K562 (cell line): ENCODE results near the gene CKLF. TPM values are rescaled to one million over a fixed set of nuclear protein-coding genes. Genes with fewer than 3 reads are reported as not detected.

Experiments
- ARID1B ChIP-seq: fragments of 450-650 bp; IDR thresholded peaks from 2 replicates; pipeline ENCODE4 v1.6.1; 2016; ENCODE audit warnings: antibody characterized with exemption, mild to moderate bottlenecking, inconsistent platforms
- BCOR ChIP-seq: fragments of 450-650 bp; IDR thresholded peaks from 2 replicates; pipeline ENCODE4 v1.6.1; 2016
- CCNT2 ChIP-seq: IDR thresholded peaks from 2 replicates; pipeline ENCODE4 v1.6.1; 2011; ENCODE audit warnings: borderline replicate concordance, low read depth, mild to moderate bottlenecking, moderate library complexity, mixed read lengths, low read length; ENCODE audit not compliant: insufficient read length; ENCODE audit errors: extremely low read depth
- DMBX1 ChIP-seq: fragments of 250-450 bp; sonication (Bioruptor Pico); IDR thresholded peaks from 2 replicates; pipeline ENCODE4 v1.8.0; 2022; ENCODE audit warnings: inconsistent platforms, mild to moderate bottlenecking, moderate library complexity, borderline replicate concordance
- DNMT1 ChIP-seq: fragments of 450-650 bp; IDR thresholded peaks from 2 replicates; pipeline ENCODE4 v1.6.1; 2016; ENCODE audit warnings: antibody characterized with exemption, mild to moderate bottlenecking
- HDAC2 ChIP-seq: fragments of 450-650 bp; IDR thresholded peaks from 2 replicates; pipeline ENCODE4 v1.6.1; 2016; ENCODE audit warnings: mild to moderate bottlenecking
- HDAC3 ChIP-seq: fragments of 450-650 bp; IDR thresholded peaks from 2 replicates; pipeline ENCODE4 v1.6.1; 2018; ENCODE audit warnings: borderline replicate concordance, mild to moderate bottlenecking, moderate library complexity; ENCODE audit not compliant: partially characterized antibody
- KLF16 ChIP-seq: IDR thresholded peaks from 2 replicates; pipeline ENCODE4 v1.6.1; 2016; ENCODE audit warnings: antibody characterized with exemption
- MTA2 ChIP-seq: fragments of 450-650 bp; IDR thresholded peaks from 2 replicates; pipeline ENCODE4 v1.6.1; 2016; ENCODE audit warnings: low read depth
- MYNN ChIP-seq, 2 experiments: sonication (generic); formaldehyde crosslinking in 1 of 2; IDR thresholded peaks; 2 replicates each; pipeline versions ENCODE4 v1.5.0 to v1.6.1; 2016 to 2020; ENCODE audit warnings: antibody characterized with exemption in 1 of 2, missing genetic modification reagents in 1 of 2
- NCOA1 ChIP-seq: fragments of 450-650 bp; IDR thresholded peaks from 2 replicates; pipeline ENCODE4 v1.6.1; 2016; ENCODE audit warnings: low read depth
- PHF8 ChIP-seq: fragments of 200-600 bp; sonication (generic); IDR thresholded peaks from 2 replicates; pipeline ENCODE4 v1.6.1; 2012; ENCODE audit warnings: mixed run types, mild to moderate bottlenecking, inconsistent platforms, low read length, moderate library complexity, borderline replicate concordance
- PML ChIP-seq: IDR thresholded peaks from 2 replicates; pipeline ENCODE4 v1.6.1; 2012; ENCODE audit warnings: low read length, inconsistent platforms
- SMAD4 ChIP-seq: fragments of 250-450 bp; sonication (Bioruptor Pico); conservative IDR thresholded peaks from 2 replicates; pipeline ENCODE4 v1.8.0; 2021; ENCODE audit warnings: inconsistent platforms, mild to moderate bottlenecking, moderate library complexity
- SOX6 ChIP-seq: fragments of 450-650 bp; IDR thresholded peaks from 2 replicates; pipeline ENCODE4 v1.6.1; 2014; ENCODE audit warnings: mild to moderate bottlenecking
- STAT5A ChIP-seq: IDR thresholded peaks from 2 replicates; pipeline ENCODE4 v1.6.1; 2012; ENCODE audit warnings: low read length, inconsistent platforms, borderline replicate concordance
- ZEB2 ChIP-seq: fragments of 450-650 bp; IDR thresholded peaks from 2 replicates; pipeline ENCODE4 v1.6.1; 2016
- ZNF280A ChIP-seq: fragments of 450-650 bp; IDR thresholded peaks from 2 replicates; pipeline ENCODE4 v1.6.1; 2018; ENCODE audit warnings: mild to moderate bottlenecking, low read depth; ENCODE audit not compliant: partially characterized antibody
- ZNF3 ChIP-seq: fragments of 250-450 bp; sonication (Bioruptor Pico); IDR thresholded peaks from 2 replicates; pipeline ENCODE4 v1.5.0; 2021; ENCODE audit warnings: mild to moderate bottlenecking, moderate library complexity
- ZNF766 ChIP-seq: fragments of 200-800 bp; sonication (Bioruptor generic); conservative IDR thresholded peaks from 2 replicates; pipeline ENCODE4 v1.6.1; 2016; ENCODE audit warnings: missing genetic modification characterization, missing compliant biosample characterization
- polyA plus RNA-seq, 8 experiments: library from polyadenylated mRNA; depleted of rRNA in 4 of 8; stranded (reverse) in 5 of 8; unstranded in 3 of 8; fragments of >200 nt; fragmentation: Nextera tagmentation in 2 of 8; fragmentation: Illumina TruSeq in 1 of 8; extraction: Ambion mirVana in 2 of 8; extraction: Trizol in 1 of 8; gene quantifications; 2 replicates each; pipeline versions ENCODE4 v1.2.1 to v1.2.3, GENCODE V29; 2011 to 2014; ENCODE audit warnings: inconsistent platforms in 1 of 8, missing spikeins in 1 of 8
- total RNA-seq, 7 experiments: library from RNA; depleted of rRNA in 6 of 7; stranded (reverse); fragments of >200 nt in 6 of 7; fragmentation: Illumina TruSeq in 2 of 7; extraction: Trizol in 2 of 7; gene quantifications; 2 replicates each; pipeline versions ENCODE4 v1.2.1 to v1.2.3, GENCODE V29; 2011 to 2021; ENCODE audit warnings: low replicate concordance in 1 of 7
- TF ChIP-seq, protein P1 (sequence below): sonication (generic); formaldehyde crosslinking; IDR thresholded peaks from 2 replicates; pipeline ENCODE4 v1.8.0; 2022; ENCODE audit warnings: missing genetic modification reagents, mild to moderate bottlenecking, moderate library complexity, borderline replicate concordance
- TF ChIP-seq, protein P2 (sequence below): fragments of 450-650 bp; IDR thresholded peaks from 2 replicates; pipeline ENCODE4 v1.6.1; 2016; ENCODE audit warnings: low read depth, mild to moderate bottlenecking, moderate library complexity
- TF ChIP-seq, protein P3 (sequence below), 3 experiments: fragments of 200-800 bp in 1 of 3; fragments of 250-450 bp in 1 of 3; fragments of 450-650 bp in 1 of 3; sonication (Bioruptor Pico) in 1 of 3; sonication (Bioruptor generic) in 1 of 3; formaldehyde crosslinking in 1 of 3; IDR thresholded peaks; 2 replicates each; pipeline versions ENCODE4 v1.6.1 to v1.8.0; 2016 to 2022; ENCODE audit warnings: mild to moderate bottlenecking in 2 of 3, missing genetic modification characterization in 2 of 3, missing compliant biosample characterization in 1 of 3, moderate library complexity in 1 of 3

The CKLF gene
- total and polyA plus RNA-seq, 9 of the 15 experiments (the other 6 are each of a cell fraction or from before 2014, with no cell fraction given): 84.8 to 322 (median 118) TPM

GRCh38 chr16:66524601-66525164, 27.7 kb upstream of the CKLF start (continued):
- TF ChIP-seq, protein P1, sequence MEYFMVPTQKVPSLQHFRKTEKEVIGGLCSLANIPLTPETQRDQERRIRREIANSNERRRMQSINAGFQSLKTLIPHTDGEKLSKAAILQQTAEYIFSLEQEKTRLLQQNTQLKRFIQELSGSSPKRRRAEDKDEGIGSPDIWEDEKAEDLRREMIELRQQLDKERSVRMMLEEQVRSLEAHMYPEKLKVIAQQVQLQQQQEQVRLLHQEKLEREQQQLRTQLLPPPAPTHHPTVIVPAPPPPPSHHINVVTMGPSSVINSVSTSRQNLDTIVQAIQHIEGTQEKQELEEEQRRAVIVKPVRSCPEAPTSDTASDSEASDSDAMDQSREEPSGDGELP (CRISPR knock-in tag): peak; percentile 40; the same call in 1 of the 2 replicates
- TF ChIP-seq SMAD4 (CRISPR knock-in tag) (0 out of 2 replicates have a peak, but pooled peaks have one; percentile 42), ZNF3 (no peak), KLF16 (peak; percentile 87), PML (peak; percentile 33; the same call in 1 of the 2 replicates), STAT5A (peak; percentile 36; the same call in 1 of the 2 replicates), ZNF766 (CRISPR knock-in tag) (peak; percentile 66; the same call in 1 of the 2 replicates), ARID1B (peak; percentile 87), MTA2 (peak; percentile 52), DMBX1 (peak; percentile 66; the same call in 1 of the 2 replicates), BCOR (peak; percentile 56; the same call in 1 of the 2 replicates), HDAC3 (peak; percentile 27), CCNT2 (peak; percentile 59), NCOA1 (no peak), ZNF280A (no peak), MYNN (IDR thresholded peaks at IDR 0.05) (peak; percentile 88; the same call in 1 of the 2 replicates), MYNN (CRISPR knock-in tag; IDR thresholded peaks at IDR 0.05) (no peak), PHF8 (no peak), ZEB2 (peak; percentile 85), HDAC2 (peak; percentile 64; the same call in 1 of the 2 replicates), SOX6 (peak; percentile 84), DNMT1 (no peak)
- TF ChIP-seq, protein P2, sequence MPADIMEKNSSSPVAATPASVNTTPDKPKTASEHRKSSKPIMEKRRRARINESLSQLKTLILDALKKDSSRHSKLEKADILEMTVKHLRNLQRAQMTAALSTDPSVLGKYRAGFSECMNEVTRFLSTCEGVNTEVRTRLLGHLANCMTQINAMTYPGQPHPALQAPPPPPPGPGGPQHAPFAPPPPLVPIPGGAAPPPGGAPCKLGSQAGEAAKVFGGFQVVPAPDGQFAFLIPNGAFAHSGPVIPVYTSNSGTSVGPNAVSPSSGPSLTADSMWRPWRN: peak; percentile 80; the same call in 1 of the 2 replicates
- TF ChIP-seq, protein P3, sequence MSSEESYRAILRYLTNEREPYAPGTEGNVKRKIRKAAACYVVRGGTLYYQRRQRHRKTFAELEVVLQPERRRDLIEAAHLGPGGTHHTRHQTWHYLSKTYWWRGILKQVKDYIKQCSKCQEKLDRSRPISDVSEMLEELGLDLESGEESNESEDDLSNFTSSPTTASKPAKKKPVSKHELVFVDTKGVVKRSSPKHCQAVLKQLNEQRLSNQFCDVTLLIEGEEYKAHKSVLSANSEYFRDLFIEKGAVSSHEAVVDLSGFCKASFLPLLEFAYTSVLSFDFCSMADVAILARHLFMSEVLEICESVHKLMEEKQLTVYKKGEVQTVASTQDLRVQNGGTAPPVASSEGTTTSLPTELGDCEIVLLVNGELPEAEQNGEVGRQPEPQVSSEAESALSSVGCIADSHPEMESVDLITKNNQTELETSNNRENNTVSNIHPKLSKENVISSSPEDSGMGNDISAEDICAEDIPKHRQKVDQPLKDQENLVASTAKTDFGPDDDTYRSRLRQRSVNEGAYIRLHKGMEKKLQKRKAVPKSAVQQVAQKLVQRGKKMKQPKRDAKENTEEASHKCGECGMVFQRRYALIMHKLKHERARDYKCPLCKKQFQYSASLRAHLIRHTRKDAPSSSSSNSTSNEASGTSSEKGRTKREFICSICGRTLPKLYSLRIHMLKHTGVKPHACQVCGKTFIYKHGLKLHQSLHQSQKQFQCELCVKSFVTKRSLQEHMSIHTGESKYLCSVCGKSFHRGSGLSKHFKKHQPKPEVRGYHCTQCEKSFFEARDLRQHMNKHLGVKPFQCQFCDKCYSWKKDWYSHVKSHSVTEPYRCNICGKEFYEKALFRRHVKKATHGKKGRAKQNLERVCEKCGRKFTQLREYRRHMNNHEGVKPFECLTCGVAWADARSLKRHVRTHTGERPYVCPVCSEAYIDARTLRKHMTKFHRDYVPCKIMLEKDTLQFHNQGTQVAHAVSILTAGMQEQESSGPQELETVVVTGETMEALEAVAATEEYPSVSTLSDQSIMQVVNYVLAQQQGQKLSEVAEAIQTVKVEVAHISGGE (CRISPR knock-in tag; IDR thresholded peaks at IDR 0.05): peak in 1 of 3 experiments; percentile 58; a peak in 1 of 6 replicates
